Uterus (tissue), 2 donors: ENCODE measurements around the gene CDH8.

ENCODE experiments used
- POLR2A ChIP-seq, 2 donors: fragments of 450-650 bp; IDR thresholded peaks; one replicate each; pipeline ENCODE4 v1.6.1; 2016; ENCODE audit warnings: antibody characterized with exemption in 2 of 2, mild to moderate bottlenecking in 1 of 2, moderate library complexity in 1 of 2
- TF ChIP-seq, protein P1 (sequence below), 4 experiments: fragments of 200-600 bp in 2 of 4; fragments of 450-650 bp in 2 of 4; sonication (generic) in 2 of 4; IDR thresholded peaks; one replicate each; pipeline ENCODE4 v1.5.1; 2016 to 2019; ENCODE audit warnings: antibody characterized with exemption in 4 of 4, mild to moderate bottlenecking in 2 of 4, moderate library complexity in 1 of 4

DNA sequence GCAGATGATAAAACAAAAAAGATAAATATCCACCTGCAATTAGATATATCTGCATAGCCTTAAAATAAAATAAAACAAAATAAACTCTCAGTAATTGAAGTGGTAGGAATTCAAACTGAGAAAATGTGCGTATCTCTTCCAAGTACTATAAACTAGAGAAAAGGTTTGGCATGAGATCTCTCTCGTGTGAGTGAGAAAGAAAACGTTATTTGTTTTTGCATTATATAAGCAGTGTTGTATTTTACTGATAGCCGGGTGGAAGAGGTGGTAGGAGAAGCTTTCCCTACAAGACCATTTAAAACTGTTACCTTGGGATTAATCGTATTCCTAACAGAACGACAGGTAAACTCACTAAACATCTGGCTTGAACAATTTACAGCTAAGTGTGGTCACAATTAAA, 15.6 kb downstream of the CDH8 start:
- TF ChIP-seq, protein P1, sequence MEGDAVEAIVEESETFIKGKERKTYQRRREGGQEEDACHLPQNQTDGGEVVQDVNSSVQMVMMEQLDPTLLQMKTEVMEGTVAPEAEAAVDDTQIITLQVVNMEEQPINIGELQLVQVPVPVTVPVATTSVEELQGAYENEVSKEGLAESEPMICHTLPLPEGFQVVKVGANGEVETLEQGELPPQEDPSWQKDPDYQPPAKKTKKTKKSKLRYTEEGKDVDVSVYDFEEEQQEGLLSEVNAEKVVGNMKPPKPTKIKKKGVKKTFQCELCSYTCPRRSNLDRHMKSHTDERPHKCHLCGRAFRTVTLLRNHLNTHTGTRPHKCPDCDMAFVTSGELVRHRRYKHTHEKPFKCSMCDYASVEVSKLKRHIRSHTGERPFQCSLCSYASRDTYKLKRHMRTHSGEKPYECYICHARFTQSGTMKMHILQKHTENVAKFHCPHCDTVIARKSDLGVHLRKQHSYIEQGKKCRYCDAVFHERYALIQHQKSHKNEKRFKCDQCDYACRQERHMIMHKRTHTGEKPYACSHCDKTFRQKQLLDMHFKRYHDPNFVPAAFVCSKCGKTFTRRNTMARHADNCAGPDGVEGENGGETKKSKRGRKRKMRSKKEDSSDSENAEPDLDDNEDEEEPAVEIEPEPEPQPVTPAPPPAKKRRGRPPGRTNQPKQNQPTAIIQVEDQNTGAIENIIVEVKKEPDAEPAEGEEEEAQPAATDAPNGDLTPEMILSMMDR (IDR thresholded peaks at IDR 0.05) = no peak
- TF ChIP-seq POLR2A (IDR thresholded peaks at IDR 0.05) = no peak
